HepG2 (cell line): ENCODE data around the gene RNF123. TPM values are rescaled to one million over a fixed set of nuclear protein-coding genes. Genes with fewer than 3 reads are reported as not detected.

Experiments
- MBNL3 ChIP-seq: fragments of 250-450 bp; sonication (Bioruptor Pico); conservative IDR thresholded peaks from 2 replicates; pipeline ENCODE4 v1.8.0; 2022; ENCODE audit warnings: mild to moderate bottlenecking, inconsistent platforms
- RAD21 ChIP-seq: fragments of 450-650 bp; formaldehyde crosslinking; IDR thresholded peaks from 2 replicates; pipeline ENCODE4 v1.5.0; 2020; ENCODE audit warnings: mild to moderate bottlenecking
- SIX4 ChIP-seq: sonication (generic); formaldehyde crosslinking; IDR thresholded peaks from 2 replicates; pipeline ENCODE4 v1.4.0; 2020; ENCODE audit warnings: missing genetic modification reagents
- SP2 ChIP-seq: sonication (generic); formaldehyde crosslinking; IDR thresholded peaks from 2 replicates; pipeline ENCODE4 v1.5.1; 2020; ENCODE audit warnings: mild to moderate bottlenecking, missing genetic modification reagents
- ZMYM2 ChIP-seq: sonication (generic); formaldehyde crosslinking; IDR thresholded peaks from 2 replicates; pipeline ENCODE4 v1.8.0; 2022; ENCODE audit warnings: mild to moderate bottlenecking, missing genetic modification reagents
- ZNF230 ChIP-seq: sonication (generic); formaldehyde crosslinking; IDR thresholded peaks from 2 replicates; pipeline ENCODE4 v1.4.0; 2020; ENCODE audit warnings: mild to moderate bottlenecking, missing genetic modification reagents
- ZNF501 ChIP-seq: sonication (generic); formaldehyde crosslinking; IDR thresholded peaks from 2 replicates; pipeline ENCODE4 v1.5.1; 2020; ENCODE audit warnings: mild to moderate bottlenecking, moderate library complexity, missing genetic modification reagents
- polyA plus RNA-seq, 8 experiments: library from polyadenylated mRNA; depleted of rRNA in 3 of 8; stranded (reverse) in 7 of 8; unstranded in 1 of 8; fragments of >200 nt; fragmentation: Illumina TruSeq in 4 of 8; extraction: Trizol in 4 of 8; gene quantifications; 2 replicates each; pipeline versions ENCODE4 v1.2.1 to v1.2.3, GENCODE V29; 2011 to 2016; ENCODE audit warnings: low read depth in 4 of 8, missing spikeins in 1 of 8, mixed read lengths in 1 of 8; ENCODE audit not compliant: insufficient read depth in 1 of 8
- total RNA-seq, 5 experiments: library from RNA; depleted of rRNA; stranded (reverse); fragments of >200 nt; fragmentation: Illumina TruSeq; extraction: Trizol; gene quantifications; 2 replicates each; pipeline ENCODE4 v1.2.3, GENCODE V29; 2016; ENCODE audit warnings: low read depth in 1 of 5
- TF ChIP-seq, protein P1 (sequence below): sonication (generic); formaldehyde crosslinking; IDR thresholded peaks from 2 replicates; pipeline ENCODE4; 2020; ENCODE audit warnings: missing genetic modification reagents, mild to moderate bottlenecking, borderline replicate concordance
- TF ChIP-seq, protein P2 (sequence below): sonication (generic); formaldehyde crosslinking; conservative IDR thresholded peaks from 2 replicates; pipeline ENCODE4 v1.8.0; 2022; ENCODE audit warnings: low read depth, missing genetic modification reagents
- TF ChIP-seq, protein P3 (sequence below): sonication (generic); formaldehyde crosslinking; IDR thresholded peaks from 2 replicates; pipeline ENCODE4 v1.4.0; 2020; ENCODE audit warnings: mild to moderate bottlenecking, missing genetic modification reagents, borderline replicate concordance
- TF ChIP-seq, protein P4 (sequence below): sonication (generic); formaldehyde crosslinking; IDR thresholded peaks from 2 replicates; pipeline ENCODE4 v1.5.0; 2020; ENCODE audit warnings: missing genetic modification reagents, mild to moderate bottlenecking, borderline replicate concordance
- TF ChIP-seq, protein P5 (sequence below): sonication (generic); formaldehyde crosslinking; IDR thresholded peaks from 2 replicates; pipeline ENCODE4 v1.4.0; 2020; ENCODE audit warnings: missing genetic modification reagents, borderline replicate concordance
- TF ChIP-seq, protein P6 (sequence below): sonication (generic); formaldehyde crosslinking; IDR thresholded peaks from 2 replicates; pipeline ENCODE4 v1.8.0; 2022; ENCODE audit warnings: mild to moderate bottlenecking, missing genetic modification reagents, moderate library complexity
- TF ChIP-seq, protein P7 (sequence below): sonication (generic); formaldehyde crosslinking; IDR thresholded peaks from 2 replicates; pipeline ENCODE4 v1.4.0; 2020; ENCODE audit warnings: missing genetic modification reagents, borderline replicate concordance

RNF123 gene
- total and polyA plus RNA-seq, 2 of the 13 experiments (the other 11 are each of a cell fraction or from before 2014, with no cell fraction given), result 29.9 to 82.2 TPM

DNA sequence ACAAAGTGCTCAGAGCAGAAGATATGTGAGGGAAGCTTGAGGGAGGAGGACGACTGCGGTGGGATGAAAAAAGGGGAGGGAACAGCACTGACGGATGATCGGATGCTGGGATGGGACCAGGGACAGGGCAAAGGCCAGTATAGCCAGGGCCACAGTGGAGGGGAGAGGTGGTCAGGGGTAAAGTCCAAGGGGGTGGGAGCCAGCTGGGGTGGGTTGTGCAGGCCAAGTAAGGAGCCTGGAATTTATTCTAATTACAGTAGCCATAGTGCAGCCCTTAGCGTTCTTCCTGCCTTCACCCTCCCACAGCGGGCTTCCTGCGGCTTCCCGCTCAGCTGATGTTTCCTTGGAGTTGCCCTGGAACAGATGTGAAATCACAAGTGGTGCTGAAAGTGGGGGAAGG, 22.8 kb upstream of the RNF123 start (continued):
- TF ChIP-seq, protein P1, sequence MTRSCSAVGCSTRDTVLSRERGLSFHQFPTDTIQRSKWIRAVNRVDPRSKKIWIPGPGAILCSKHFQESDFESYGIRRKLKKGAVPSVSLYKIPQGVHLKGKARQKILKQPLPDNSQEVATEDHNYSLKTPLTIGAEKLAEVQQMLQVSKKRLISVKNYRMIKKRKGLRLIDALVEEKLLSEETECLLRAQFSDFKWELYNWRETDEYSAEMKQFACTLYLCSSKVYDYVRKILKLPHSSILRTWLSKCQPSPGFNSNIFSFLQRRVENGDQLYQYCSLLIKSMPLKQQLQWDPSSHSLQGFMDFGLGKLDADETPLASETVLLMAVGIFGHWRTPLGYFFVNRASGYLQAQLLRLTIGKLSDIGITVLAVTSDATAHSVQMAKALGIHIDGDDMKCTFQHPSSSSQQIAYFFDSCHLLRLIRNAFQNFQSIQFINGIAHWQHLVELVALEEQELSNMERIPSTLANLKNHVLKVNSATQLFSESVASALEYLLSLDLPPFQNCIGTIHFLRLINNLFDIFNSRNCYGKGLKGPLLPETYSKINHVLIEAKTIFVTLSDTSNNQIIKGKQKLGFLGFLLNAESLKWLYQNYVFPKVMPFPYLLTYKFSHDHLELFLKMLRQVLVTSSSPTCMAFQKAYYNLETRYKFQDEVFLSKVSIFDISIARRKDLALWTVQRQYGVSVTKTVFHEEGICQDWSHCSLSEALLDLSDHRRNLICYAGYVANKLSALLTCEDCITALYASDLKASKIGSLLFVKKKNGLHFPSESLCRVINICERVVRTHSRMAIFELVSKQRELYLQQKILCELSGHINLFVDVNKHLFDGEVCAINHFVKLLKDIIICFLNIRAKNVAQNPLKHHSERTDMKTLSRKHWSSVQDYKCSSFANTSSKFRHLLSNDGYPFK, result no peak
- TF ChIP-seq, protein P2, sequence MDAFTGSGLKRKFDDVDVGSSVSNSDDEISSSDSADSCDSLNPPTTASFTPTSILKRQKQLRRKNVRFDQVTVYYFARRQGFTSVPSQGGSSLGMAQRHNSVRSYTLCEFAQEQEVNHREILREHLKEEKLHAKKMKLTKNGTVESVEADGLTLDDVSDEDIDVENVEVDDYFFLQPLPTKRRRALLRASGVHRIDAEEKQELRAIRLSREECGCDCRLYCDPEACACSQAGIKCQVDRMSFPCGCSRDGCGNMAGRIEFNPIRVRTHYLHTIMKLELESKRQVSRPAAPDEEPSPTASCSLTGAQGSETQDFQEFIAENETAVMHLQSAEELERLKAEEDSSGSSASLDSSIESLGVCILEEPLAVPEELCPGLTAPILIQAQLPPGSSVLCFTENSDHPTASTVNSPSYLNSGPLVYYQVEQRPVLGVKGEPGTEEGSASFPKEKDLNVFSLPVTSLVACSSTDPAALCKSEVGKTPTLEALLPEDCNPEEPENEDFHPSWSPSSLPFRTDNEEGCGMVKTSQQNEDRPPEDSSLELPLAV (CRISPR knock-in tag), result no peak
- TF ChIP-seq, protein P3, sequence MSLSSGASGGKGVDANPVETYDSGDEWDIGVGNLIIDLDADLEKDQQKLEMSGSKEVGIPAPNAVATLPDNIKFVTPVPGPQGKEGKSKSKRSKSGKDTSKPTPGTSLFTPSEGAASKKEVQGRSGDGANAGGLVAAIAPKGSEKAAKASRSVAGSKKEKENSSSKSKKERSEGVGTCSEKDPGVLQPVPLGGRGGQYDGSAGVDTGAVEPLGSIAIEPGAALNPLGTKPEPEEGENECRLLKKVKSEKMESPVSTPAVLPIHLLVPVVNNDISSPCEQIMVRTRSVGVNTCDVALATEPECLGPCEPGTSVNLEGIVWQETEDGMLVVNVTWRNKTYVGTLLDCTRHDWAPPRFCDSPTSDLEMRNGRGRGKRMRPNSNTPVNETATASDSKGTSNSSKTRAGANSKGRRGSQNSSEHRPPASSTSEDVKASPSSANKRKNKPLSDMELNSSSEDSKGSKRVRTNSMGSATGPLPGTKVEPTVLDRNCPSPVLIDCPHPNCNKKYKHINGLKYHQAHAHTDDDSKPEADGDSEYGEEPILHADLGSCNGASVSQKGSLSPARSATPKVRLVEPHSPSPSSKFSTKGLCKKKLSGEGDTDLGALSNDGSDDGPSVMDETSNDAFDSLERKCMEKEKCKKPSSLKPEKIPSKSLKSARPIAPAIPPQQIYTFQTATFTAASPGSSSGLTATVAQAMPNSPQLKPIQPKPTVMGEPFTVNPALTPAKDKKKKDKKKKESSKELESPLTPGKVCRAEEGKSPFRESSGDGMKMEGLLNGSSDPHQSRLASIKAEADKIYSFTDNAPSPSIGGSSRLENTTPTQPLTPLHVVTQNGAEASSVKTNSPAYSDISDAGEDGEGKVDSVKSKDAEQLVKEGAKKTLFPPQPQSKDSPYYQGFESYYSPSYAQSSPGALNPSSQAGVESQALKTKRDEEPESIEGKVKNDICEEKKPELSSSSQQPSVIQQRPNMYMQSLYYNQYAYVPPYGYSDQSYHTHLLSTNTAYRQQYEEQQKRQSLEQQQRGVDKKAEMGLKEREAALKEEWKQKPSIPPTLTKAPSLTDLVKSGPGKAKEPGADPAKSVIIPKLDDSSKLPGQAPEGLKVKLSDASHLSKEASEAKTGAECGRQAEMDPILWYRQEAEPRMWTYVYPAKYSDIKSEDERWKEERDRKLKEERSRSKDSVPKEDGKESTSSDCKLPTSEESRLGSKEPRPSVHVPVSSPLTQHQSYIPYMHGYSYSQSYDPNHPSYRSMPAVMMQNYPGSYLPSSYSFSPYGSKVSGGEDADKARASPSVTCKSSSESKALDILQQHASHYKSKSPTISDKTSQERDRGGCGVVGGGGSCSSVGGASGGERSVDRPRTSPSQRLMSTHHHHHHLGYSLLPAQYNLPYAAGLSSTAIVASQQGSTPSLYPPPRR (CRISPR knock-in tag), result peak; percentile 50; the same call in 1 of the 2 replicates
- TF ChIP-seq, protein P4, sequence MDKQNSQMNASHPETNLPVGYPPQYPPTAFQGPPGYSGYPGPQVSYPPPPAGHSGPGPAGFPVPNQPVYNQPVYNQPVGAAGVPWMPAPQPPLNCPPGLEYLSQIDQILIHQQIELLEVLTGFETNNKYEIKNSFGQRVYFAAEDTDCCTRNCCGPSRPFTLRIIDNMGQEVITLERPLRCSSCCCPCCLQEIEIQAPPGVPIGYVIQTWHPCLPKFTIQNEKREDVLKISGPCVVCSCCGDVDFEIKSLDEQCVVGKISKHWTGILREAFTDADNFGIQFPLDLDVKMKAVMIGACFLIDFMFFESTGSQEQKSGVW (CRISPR knock-in tag), result no peak
- TF ChIP-seq MBNL3 (CRISPR knock-in tag) (no peak), SP2 (no peak), ZNF230 (CRISPR knock-in tag) (no peak), RAD21 (CRISPR knock-in tag) (no peak), ZMYM2 (0 out of 2 replicates have a peak, but pooled peaks have one; percentile 26), SIX4 (CRISPR knock-in tag) (no peak), ZNF501 (no peak)
- TF ChIP-seq, protein P5, sequence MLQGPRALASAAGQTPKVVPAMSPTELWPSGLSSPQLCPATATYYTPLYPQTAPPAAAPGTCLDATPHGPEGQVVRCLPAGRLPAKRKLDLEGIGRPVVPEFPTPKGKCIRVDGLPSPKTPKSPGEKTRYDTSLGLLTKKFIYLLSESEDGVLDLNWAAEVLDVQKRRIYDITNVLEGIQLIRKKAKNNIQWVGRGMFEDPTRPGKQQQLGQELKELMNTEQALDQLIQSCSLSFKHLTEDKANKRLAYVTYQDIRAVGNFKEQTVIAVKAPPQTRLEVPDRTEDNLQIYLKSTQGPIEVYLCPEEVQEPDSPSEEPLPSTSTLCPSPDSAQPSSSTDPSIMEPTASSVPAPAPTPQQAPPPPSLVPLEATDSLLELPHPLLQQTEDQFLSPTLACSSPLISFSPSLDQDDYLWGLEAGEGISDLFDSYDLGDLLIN (CRISPR knock-in tag), result no peak
- TF ChIP-seq, protein P6, sequence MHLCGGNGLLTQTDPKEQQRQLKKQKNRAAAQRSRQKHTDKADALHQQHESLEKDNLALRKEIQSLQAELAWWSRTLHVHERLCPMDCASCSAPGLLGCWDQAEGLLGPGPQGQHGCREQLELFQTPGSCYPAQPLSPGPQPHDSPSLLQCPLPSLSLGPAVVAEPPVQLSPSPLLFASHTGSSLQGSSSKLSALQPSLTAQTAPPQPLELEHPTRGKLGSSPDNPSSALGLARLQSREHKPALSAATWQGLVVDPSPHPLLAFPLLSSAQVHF, result no peak
- TF ChIP-seq, protein P7, sequence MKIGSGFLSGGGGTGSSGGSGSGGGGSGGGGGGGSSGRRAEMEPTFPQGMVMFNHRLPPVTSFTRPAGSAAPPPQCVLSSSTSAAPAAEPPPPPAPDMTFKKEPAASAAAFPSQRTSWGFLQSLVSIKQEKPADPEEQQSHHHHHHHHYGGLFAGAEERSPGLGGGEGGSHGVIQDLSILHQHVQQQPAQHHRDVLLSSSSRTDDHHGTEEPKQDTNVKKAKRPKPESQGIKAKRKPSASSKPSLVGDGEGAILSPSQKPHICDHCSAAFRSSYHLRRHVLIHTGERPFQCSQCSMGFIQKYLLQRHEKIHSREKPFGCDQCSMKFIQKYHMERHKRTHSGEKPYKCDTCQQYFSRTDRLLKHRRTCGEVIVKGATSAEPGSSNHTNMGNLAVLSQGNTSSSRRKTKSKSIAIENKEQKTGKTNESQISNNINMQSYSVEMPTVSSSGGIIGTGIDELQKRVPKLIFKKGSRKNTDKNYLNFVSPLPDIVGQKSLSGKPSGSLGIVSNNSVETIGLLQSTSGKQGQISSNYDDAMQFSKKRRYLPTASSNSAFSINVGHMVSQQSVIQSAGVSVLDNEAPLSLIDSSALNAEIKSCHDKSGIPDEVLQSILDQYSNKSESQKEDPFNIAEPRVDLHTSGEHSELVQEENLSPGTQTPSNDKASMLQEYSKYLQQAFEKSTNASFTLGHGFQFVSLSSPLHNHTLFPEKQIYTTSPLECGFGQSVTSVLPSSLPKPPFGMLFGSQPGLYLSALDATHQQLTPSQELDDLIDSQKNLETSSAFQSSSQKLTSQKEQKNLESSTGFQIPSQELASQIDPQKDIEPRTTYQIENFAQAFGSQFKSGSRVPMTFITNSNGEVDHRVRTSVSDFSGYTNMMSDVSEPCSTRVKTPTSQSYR (CRISPR knock-in tag), result no peak
